ENCODE measurements around the gene CTCF. TPM values are rescaled to one million over a fixed set of nuclear protein-coding genes. Genes with fewer than 3 reads are reported as not detected.

Gene CTCF
- total RNA-seq, 1 donor from 2014 or later = 43.2 TPM

GRCh38 chr16:67606632-67607031 lies 44.3 kb downstream of the CTCF start:
- TF ChIP-seq CTCF (IDR thresholded peaks at IDR 0.05) (no peak), POLR2AphosphoS5 (IDR thresholded peaks at IDR 0.05; ENCODE audit: insufficient read depth in 1 of 2, low read depth in 1 of 2) (no peak), POLR2A (IDR thresholded peaks at IDR 0.05) (no peak)
- intact Hi-C loops (cut with DNase I) = no loop called here
- DNase-seq (ENCODE audit: extremely low spot score in 2 of 2) = no peak
- H3K36me3 ChIP-seq = peaks cover 0 to 12% of the 10 kb centered on the region in 2 donors
- no peak overlapping the region for H3K27ac ChIP-seq
- no peaks in the 10 kb centered on the region for H3K27me3 ChIP-seq
- H3K4me1 ChIP-seq = peaks cover 5% of the 10 kb centered on the region
- H3K9me3 ChIP-seq = no peaks in the 10 kb centered on the region
- H3K4me3 ChIP-seq = no peak overlapping the region

- no peaks in the 10 kb centered on the region for H3K4me1 ChIP-seq
- no peak for TF ChIP-seq CTCF (IDR thresholded peaks at IDR 0.05)
- no peak for TF ChIP-seq POLR2AphosphoS5 (IDR thresholded peaks at IDR 0.05; ENCODE audit: insufficient read depth in 1 of 2, low read depth in 1 of 2)
- TF ChIP-seq POLR2A (IDR thresholded peaks at IDR 0.05) = no peak
- no peak for DNase-seq (ENCODE audit: extremely low spot score in 2 of 2)
- H3K27me3 ChIP-seq = no peaks in the 10 kb centered on the region
- intact Hi-C loops (cut with DNase I) = no loop called here
- no peak overlapping the region for H3K27ac ChIP-seq
- H3K36me3 ChIP-seq = peaks cover 0 to 29% of the 10 kb centered on the region in 2 donors
- no peak overlapping the region for H3K4me3 ChIP-seq
- no peaks in the 10 kb centered on the region for H3K9me3 ChIP-seq
Observed at GRCh38 chr16:67608364-67608763, 46.0 kb downstream of the CTCF start.

- Histone ChIP-seq H3K4me3 (no peak overlapping the region), H3K36me3 (peaks cover 0 to 58% of the 10 kb centered on the region in 2 donors), H3K9me3 (no peaks in the 10 kb centered on the region), H3K27ac (no peak overlapping the region), H3K27me3 (no peaks in the 10 kb centered on the region), H3K4me1 (no peaks in the 10 kb centered on the region)
- DNase-seq (ENCODE audit: extremely low spot score in 2 of 2) = no peak
- intact Hi-C loops (cut with DNase I) = no loop called here
- TF ChIP-seq POLR2AphosphoS5 (IDR thresholded peaks at IDR 0.05; ENCODE audit: insufficient read depth in 1 of 2, low read depth in 1 of 2) (no peak), POLR2A (IDR thresholded peaks at IDR 0.05) (no peak), CTCF (IDR thresholded peaks at IDR 0.05) (no peak)
Observed at GRCh38 chr16:67613808-67614207, 51.5 kb downstream of the CTCF start.

- Histone ChIP-seq H3K4me3 (no peak overlapping the region), H3K27me3 (no peaks in the 10 kb centered on the region), H3K9me3 (no peaks in the 10 kb centered on the region), H3K27ac (no peak overlapping the region), H3K4me1 (no peaks in the 10 kb centered on the region), H3K36me3 (peaks cover 0 to 72% of the 10 kb centered on the region in 2 donors)
- no peak for DNase-seq (ENCODE audit: extremely low spot score in 2 of 2)
- TF ChIP-seq CTCF (IDR thresholded peaks at IDR 0.05) (no peak), POLR2A (IDR thresholded peaks at IDR 0.05) (no peak), POLR2AphosphoS5 (IDR thresholded peaks at IDR 0.05; ENCODE audit: insufficient read depth in 1 of 2, low read depth in 1 of 2) (no peak)
- intact Hi-C loops (cut with DNase I) = no loop called here
Observed at GRCh38 chr16:67628216-67628615, 65.9 kb downstream of the CTCF start.

DNA sequence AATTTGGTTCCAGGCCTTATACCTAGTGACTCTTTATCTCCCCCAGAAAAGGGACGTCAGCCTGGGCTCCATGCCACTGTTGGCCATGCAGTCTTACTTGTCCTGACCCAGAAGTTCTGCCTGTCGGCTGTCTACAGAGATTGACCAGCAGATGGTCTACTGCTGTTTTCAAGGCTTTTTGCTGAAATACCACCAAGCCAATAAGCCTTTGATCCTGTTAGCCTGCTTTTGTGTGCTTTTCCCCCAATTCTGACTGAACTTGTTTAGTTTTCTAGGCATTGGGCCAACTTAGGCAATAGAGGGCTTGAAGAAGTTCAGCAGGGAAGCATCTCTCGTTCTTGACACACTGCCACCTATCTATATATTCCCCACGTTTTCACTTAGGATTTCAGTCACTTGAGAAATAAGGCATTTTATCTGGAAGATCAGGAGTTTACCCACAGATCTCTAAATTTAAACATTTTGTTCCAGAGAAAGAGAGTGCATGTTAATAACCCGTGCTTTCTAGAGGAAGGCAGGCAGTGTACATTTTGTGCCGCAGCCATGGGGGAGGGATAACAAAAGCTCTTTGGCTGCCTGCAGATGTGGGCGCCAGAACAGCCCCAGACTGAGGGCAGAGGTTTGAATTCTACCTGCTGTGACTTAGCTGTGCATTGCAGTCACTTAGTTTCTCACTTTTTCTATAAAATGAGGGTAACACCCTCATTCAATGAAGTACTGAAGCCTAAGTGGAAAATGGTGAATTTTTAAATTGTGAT lies 70.3 kb downstream of the CTCF start:
- H3K9me3 ChIP-seq = no peaks in the 10 kb centered on the region
- no peaks in the 10 kb centered on the region for H3K27me3 ChIP-seq
- no peak for TF ChIP-seq POLR2A (IDR thresholded peaks at IDR 0.05)
- TF ChIP-seq CTCF (IDR thresholded peaks at IDR 0.05) = no peak
- no peak for TF ChIP-seq POLR2AphosphoS5 (IDR thresholded peaks at IDR 0.05; ENCODE audit: insufficient read depth in 1 of 2, low read depth in 1 of 2)
- no peak for DNase-seq (ENCODE audit: extremely low spot score in 2 of 2)
- no peak overlapping the region for H3K27ac ChIP-seq
- peaks cover 0 to 70% of the 10 kb centered on the region in 2 donors for H3K36me3 ChIP-seq
- no peaks in the 10 kb centered on the region for H3K4me1 ChIP-seq
- intact Hi-C loops (cut with DNase I) = no loop called here
- no peak overlapping the region for H3K4me3 ChIP-seq
